ENCODE data around the gene C19orf33.

C19orf33 gene

DNA sequence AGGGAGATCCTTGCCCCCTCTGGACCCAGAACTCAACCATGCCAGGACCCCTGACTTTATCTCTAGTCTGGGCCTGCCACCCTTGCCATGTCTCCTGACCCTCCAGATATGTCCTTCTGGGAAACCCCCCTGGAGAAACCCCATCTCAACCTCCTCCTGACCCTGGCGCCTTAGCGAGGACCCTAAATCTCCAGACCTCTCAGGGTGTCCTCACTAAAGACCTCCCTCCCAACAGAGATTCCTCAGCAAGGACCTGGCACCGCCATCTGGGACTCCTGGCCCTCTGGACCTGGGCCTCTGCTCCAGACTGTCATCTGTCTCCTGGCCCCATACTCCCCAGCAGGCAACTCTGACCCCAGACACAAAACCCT is 16.9 kb downstream of the C19orf33 start:
- TF ChIP-seq, protein P1, sequence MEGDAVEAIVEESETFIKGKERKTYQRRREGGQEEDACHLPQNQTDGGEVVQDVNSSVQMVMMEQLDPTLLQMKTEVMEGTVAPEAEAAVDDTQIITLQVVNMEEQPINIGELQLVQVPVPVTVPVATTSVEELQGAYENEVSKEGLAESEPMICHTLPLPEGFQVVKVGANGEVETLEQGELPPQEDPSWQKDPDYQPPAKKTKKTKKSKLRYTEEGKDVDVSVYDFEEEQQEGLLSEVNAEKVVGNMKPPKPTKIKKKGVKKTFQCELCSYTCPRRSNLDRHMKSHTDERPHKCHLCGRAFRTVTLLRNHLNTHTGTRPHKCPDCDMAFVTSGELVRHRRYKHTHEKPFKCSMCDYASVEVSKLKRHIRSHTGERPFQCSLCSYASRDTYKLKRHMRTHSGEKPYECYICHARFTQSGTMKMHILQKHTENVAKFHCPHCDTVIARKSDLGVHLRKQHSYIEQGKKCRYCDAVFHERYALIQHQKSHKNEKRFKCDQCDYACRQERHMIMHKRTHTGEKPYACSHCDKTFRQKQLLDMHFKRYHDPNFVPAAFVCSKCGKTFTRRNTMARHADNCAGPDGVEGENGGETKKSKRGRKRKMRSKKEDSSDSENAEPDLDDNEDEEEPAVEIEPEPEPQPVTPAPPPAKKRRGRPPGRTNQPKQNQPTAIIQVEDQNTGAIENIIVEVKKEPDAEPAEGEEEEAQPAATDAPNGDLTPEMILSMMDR (conservative IDR thresholded peaks at IDR 0.05; ENCODE audit: low read depth) = no peak
- POLR2A ChIA-PET (ENCODE audit: low non-redundant PET) = interaction anchor here (0.5 to 0.7 kb wide), 2 partner anchors 14 to 35 kb away, joined by 3 to 4 read pairs; no protein-coding TSS in a partner anchor
- peak overlapping the region; percentile 91 for H3K27ac ChIP-seq
- no peak for DNase-seq (ENCODE audit: low spot score)
- CTCF ChIA-PET = no interaction called here

DNA sequence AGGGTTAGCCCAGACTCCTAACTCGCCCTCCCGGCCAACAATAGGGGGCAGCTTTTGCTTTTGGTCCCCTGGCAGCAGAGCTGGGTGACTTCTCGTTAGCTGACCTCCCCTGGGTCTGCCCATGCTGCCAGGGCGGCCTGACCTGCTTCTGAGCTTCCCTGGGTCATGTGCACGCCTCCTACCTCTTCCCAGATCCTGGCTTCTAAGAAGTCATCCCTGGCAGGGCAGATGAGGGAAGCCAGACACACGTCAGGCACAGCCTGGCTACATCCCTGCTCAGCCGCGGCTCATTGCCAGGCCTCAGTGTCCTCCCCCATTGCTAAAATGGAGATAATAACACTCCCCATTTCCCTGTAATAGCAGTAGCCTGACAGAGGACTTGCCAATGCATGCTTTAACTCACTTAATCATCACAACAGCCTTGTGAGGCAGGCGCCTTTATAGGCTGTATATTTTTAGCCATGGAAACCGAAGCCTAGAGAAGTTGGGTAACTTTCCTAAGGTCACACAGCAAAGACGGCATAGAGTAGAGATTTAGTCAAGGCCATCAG is 17.7 kb downstream of the C19orf33 start:
- TF ChIP-seq, protein P1 (conservative IDR thresholded peaks at IDR 0.05; ENCODE audit: low read depth) = no peak
- CTCF ChIA-PET = interaction anchor here (0.7 kb wide), 1 partner anchor 25 kb away, joined by 4 read pairs; no protein-coding TSS in a partner anchor
- peak; percentile 72 for DNase-seq (ENCODE audit: low spot score)
- H3K27ac ChIP-seq = peak overlapping the region; percentile 91
- POLR2A ChIA-PET (ENCODE audit: low non-redundant PET) = no interaction called here

DNA sequence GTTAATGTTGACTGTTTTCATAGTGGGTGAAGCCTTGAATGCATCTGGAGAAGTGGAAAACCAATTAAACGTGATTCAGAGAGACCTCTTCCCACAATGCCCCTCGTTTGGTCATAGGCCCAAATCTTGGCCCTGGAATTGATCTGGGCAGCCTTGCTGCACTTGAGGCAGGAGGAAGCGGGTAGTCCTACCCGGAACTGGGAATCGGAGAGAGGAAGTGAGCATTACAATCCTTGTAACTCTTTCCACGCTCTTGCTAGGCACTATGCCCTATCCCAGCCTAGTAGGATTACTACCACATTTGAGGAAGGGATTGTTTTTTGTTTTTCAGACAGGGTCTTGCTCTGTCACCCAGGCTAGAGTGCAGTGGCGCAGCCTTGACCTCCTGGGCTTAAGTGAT is 19.2 kb downstream of the C19orf33 start:
- H3K27ac ChIP-seq = peak overlapping the region; percentile 91
- POLR2A ChIA-PET (ENCODE audit: low non-redundant PET) = no interaction called here
- TF ChIP-seq, protein P1 (conservative IDR thresholded peaks at IDR 0.05; ENCODE audit: low read depth) = no peak
- CTCF ChIA-PET = no interaction called here
- DNase-seq (ENCODE audit: low spot score) = no peak

DNA sequence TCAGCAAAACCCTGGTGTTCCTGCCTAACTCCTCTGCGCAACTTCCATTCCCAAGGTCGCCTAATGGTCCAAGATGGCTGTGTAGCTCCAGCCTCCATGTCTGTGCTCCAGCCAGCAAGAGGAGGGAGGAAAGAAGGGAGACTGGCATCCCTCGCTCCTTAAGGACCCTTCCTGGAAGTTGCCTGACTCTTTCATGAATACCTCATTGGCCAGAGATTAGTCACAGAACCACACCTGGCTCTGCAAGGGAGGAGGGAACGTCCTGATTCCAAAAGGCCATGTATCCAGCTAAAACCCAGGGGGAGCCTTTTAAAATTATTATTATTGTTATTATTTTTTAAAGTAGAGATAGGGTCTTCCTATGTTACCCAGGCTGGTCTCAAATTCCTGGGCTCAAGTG is 20.4 kb downstream of the C19orf33 start:
- TF ChIP-seq, protein P1 (conservative IDR thresholded peaks at IDR 0.05; ENCODE audit: low read depth) = no peak
- peak overlapping the region; percentile 60 for H3K27ac ChIP-seq
- CTCF ChIA-PET = interaction anchor here (0.6 to 1.0 kb wide), 2 partner anchors 15 to 80 kb away, joined by 3 read pairs; no protein-coding TSS in a partner anchor
- peak; percentile 38 for DNase-seq (ENCODE audit: low spot score)
- POLR2A ChIA-PET (ENCODE audit: low non-redundant PET) = interaction anchor here (0.6 kb wide), 1 partner anchor 190 kb away, joined by 5 read pairs; no protein-coding TSS in a partner anchor

DNA sequence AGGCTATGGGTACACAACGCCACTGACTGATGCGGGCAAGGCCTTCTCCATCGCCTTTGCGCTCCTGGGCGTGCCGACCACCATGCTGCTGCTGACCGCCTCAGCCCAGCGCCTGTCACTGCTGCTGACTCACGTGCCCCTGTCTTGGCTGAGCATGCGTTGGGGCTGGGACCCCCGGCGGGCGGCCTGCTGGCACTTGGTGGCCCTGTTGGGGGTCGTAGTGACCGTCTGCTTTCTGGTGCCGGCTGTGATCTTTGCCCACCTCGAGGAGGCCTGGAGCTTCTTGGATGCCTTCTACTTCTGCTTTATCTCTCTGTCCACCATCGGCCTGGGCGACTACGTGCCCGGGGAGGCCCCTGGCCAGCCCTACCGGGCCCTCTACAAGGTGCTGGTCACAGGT is 22.5 kb downstream of the C19orf33 start:
- TF ChIP-seq, protein P1 (conservative IDR thresholded peaks at IDR 0.05; ENCODE audit: low read depth) = no peak
- CTCF ChIA-PET = interaction anchor here (1.2 kb wide), 1 partner anchor 8 kb away, joined by 6 read pairs; no protein-coding TSS in a partner anchor
- DNase-seq (ENCODE audit: low spot score) = no peak
- H3K27ac ChIP-seq = peak overlapping the region; percentile 35
- POLR2A ChIA-PET (ENCODE audit: low non-redundant PET) = no interaction called here

DNA sequence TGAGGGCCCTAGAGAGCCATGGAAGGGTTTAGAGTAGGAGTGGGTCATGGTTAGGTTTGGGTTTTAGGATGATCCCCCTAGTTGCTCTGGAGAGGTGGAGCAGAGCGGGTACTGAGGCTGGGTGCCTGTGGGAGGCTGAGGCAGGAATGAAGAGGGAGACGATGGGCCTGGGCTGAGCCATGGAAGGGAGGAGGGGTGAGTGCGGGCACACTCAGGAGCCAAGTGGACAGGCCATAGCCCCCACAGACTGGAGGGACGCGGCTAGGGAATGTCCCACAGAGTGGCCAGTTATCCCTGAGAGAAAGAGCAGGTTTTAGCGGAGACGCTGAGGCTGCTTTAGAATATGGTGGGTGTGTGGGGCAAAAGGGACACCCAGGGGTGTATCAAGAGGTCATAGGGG is 25.6 kb downstream of the C19orf33 start:
- TF ChIP-seq, protein P1 (conservative IDR thresholded peaks at IDR 0.05; ENCODE audit: low read depth) = no peak
- DNase-seq (ENCODE audit: low spot score) = no peak
- ChIA-PET POLR2A (ENCODE audit: low non-redundant PET) (no interaction called here), CTCF (no interaction called here)
- H3K27ac ChIP-seq = peak overlapping the region; percentile 17; the same call in 1 of the 2 replicates
